GM19043 (cell line): ENCODE results near the gene SRSF12.
"Not testable (repeated sequence)": the region's sequence is repeated elsewhere in the genome, so short reads cannot be mapped to it uniquely, and the experiment has no call there.

Source experiments
- ATAC-seq: cut with Tn5 transposase; IDR thresholded peaks from one replicate; pipeline ENCODE4 v1.9.1; 2021; ENCODE audit warnings: low read depth; ENCODE audit not compliant: unreplicated experiment

SRSF12 gene

DNA sequence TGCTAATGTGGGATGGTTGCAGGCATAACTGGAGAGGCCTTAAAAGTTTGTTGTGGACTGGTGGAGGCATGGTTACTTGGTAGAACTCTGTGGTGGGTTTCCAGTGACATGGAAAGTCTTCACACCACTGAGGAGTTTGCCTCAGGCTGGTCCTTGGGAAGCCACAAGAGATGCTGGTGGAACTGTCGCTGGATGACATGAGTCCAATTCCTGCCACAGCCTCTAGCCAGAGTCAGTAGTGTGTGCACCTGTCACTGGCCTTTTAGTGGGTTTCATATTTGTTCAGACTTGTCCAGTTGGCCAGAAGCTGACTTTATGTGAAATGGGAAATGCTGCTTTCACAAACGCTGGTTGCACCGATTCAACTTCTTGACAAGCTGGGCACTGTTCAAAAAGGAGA, 13.7 kb upstream of the SRSF12 start:
- no peak for ATAC-seq

DNA sequence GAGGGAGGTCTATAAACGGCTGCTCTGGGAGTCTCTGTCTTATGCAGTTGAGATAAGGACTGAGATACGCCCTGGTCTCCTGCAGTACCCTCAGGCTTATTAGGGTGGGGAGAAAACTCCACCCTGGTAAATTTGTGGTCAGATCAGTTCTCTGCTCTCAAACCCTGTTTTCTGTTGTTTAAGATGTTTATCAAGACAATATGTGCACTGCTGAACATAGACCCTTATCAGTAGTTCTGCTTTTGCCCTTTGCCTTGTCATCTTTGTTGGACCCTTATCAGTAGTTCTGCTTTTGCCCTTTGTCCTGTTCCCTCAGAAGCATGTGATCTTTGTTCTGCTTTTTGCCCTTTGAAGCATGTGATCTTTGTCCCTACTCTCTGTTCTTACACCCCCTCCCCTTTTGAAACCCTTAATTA, 10.4 kb upstream of the SRSF12 start:
- not testable (repeated sequence) for ATAC-seq

DNA sequence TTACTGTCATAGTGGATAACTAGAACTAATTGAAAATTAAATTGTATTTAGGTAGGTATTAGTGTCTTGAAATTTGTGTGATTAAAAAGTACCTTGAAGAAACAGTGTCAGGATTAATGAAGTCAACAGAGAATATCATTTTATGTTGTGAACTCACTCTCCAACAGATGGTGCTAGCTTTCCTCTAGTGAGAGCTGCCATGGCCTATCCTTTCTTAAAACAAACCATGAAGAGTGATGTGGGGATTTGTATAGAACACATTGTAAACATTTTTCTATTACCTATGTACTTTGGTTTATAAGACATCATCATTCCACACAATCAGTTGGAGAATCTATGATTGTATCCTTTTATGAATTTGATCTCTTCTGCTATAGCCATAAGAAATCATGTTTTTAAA, 4.8 kb upstream of the SRSF12 start:
- no peak for ATAC-seq

DNA sequence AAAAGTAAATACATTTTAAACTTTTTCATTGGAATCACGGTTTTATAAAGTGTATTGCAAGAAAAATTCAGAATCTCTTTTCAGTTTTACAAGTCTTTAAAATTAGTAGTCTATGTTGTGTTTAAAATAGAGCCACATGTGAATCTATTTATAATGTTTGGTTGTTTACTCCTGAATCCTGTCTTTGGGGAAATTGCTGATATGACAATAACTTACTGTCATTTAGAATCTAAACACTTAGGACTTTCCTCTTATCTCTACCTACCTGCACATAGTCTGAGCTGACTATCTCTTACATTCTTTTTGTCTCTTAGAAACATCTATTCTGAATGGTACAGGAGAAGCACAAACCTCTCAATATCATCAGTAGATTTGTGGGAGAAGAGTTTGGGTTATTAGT, 4.1 kb upstream of the SRSF12 start:
- ATAC-seq: no peak

DNA sequence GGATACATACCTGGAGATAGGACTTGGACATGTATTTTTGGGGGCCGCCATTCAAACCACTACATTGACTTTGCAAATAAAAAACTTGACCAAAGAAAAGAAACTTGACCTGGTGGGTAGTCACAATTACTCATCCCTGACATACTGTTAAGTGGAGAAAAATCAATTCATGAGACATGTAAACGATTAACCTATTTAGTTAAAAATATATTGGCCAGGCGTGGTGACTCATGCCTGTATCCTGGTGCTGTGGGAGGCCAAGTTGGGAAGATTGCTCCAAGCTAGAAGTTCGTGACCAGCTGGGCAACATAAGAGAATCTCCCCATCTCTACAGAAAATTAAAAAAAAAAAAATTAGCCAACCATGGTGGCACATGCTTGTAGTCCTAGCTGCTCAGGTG, 2.5 kb upstream of the SRSF12 start:
- no peak for ATAC-seq

DNA sequence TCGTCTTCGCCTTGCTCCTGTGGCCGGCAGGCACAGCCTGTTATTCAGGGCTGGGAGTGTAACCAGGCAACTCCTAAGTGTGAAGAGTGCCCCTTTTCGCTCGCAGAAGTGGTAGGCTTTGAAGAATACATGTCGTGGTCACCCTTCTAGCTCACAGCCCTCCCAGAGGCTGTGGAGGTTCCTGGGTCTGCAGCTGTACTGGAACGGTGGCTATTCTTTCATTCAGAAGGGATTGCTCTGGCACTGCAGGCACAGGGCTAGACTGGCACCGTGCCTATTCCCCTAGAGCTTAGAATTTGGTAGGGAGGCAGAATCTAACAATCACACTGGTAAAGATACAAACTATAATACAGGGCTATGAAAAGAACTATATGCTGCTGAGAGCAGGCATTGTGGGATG, 1.1 kb upstream of the SRSF12 start:
- ATAC-seq: no peak

DNA sequence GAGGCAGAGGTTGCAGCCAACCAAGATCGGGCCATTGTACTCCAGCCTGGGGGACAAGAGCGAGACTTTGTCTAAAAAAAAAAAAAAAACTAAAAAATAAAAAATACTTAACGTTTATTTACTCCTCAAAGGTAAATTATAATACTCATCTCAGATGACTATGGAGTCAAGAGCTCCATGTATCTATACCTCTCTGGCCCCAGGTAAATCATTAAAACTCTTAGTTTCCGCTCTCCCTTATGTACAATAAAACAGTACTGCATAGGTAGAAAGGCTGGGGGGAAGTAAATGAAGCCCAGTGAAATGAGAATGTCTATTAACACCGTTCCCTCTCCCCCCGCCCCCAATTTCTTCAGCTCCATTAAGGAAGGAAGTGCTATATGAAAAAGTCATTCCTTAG, 1.2 kb downstream of the SRSF12 start:
- no peak for ATAC-seq

DNA sequence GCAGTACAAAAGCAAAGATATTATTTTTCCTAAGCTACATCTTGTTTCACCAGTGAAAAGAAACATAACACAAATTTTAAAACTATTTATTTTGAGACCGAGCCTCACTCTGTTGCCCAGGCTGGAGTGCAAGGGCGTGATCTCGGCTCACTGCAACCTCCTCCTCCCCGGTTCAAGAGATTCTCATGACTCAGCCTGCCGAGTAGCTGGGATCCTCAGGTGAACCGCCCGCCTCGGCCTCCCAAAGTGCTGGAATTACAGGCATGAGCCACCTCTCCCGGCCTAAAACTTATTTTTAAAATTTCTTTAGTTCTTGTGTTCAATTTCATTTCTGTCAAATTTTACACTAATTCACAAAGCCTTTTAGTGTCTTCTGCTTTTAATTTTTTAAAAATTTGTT, 5.9 kb downstream of the SRSF12 start:
- ATAC-seq: no peak

DNA sequence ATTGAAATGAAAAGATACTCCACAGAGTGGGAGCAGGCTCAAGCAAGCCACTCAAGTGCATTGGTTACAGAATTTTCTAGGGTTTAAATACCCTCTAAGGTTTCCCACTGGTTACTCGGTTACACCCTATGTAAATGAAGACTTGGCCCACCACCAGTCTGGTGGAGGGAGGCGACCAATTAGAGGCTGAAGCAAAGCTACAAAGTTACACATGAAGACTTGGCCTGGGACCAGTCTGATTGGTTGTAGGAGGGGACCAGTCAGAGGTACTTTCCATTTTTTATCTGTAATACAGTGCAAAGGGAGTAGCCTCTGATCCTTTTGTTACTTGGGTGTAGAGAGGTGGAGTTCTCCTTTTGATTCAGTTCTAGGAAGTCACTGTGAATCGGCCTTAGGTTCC, 7.6 kb downstream of the SRSF12 start:
- ATAC-seq: no peak

DNA sequence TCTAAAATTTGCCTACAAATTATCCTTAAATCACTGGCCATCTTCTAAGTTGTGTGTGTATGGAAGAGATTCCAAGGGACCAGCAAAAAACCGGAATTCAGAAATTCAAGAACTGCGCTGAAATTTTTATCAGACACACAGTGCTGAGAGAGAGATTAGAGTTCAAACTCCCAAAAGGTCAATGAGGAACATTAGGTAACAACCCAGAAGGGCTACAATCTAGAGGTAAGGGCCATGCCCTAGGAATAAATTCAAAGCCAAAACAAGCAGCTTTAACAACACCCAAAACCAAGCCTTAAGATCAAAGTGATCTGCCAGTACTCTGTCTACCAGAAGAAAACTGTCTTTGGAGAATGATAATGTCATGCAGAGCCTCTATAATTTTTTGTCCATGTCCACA, 17.8 kb downstream of the SRSF12 start:
- ATAC-seq: no peak

DNA sequence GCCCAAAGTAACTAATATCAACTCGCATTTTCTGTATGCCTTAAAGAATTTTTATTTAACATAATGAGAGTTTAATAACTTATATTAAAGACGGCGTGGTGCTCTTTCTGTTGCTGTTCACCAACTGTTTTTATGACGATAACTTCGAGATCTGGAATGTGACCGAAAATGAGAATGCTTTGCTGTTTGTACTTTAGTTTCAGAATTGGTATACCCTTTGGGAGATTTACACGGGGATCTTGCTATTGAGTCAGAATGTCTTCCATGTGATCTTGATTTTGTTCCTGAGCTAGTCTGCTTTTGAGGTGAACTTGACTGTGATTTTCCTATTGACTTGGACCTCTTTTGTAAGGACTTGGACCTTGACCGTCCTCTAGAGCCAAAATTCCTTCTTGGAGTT, 19.4 kb downstream of the SRSF12 start:
- ATAC-seq: no peak

DNA sequence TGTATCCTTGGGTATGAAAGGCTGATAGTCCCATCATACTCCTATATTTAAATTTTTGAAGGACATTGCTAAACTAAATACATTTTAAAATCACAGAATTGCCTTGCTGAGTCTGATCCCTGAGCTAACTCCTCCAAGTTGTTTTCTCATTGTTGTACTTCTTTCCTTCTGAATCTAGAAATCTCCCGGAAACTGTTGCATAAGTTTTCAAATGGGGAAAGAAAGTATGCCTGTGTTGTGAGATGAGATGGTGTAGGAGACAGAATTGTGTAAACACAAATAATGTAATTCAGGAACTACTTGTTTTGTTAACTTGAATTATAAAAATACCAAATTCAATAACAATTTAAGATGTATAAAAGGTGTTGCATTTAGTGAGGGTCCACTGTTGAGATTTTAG, 30.0 kb downstream of the SRSF12 start:
- no peak for ATAC-seq

DNA sequence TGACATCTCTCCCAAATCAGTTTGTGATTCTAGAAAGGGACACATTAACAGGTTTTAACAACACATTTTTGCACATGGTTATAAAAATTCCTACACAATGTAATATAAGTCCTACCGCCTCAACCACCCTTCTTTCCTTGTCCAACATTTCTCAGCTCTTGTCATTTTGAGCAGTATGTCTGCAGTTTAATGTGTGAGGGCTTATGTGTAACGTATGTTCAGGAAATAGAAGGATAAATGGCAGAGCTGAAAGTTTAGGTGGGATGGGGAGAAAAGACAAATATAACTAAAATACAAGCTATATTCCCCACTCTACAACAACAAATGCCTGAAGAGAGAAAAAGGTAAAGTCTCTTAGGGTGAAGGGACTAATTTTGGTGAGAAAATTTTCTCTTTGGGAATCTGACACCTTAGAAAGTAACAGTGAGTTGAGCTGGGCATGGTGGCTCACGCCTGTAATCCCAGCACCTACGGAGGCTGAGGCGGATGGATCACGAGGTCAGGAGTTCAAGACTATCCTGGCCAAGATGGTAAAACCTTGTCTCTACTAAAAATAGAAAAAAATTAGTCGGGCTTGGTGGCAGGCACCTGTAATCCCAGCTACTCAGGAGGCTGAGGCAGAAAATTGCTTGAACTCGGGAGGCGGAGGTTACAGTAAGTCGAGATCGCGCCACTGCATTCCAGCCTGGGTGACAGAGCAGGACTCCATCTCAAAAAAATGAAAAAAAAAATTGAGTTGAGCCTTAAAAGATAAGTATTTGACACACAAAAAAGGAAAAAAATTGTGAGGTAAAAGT, 32.3 kb downstream of the SRSF12 start:
- no peak for ATAC-seq

DNA sequence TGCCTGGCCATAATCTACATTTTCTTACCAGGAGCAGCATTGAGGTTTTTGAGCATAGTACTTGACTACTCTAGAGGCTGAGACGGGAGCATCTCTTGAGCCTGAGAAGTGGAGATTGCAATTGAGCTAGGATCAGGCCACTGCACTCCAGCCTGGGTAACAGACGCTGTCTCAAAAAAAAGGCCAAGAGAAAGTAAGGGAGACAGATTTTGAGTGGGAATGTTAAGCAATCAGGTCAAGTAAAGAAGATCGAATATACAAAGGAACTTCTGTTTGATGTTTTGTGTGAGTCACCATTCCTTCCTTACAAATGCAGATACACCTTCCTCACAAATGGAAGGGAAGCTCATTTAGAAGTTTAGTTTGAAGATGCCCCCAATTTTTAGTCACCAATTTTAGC, 32.9 kb downstream of the SRSF12 start:
- ATAC-seq: no peak

DNA sequence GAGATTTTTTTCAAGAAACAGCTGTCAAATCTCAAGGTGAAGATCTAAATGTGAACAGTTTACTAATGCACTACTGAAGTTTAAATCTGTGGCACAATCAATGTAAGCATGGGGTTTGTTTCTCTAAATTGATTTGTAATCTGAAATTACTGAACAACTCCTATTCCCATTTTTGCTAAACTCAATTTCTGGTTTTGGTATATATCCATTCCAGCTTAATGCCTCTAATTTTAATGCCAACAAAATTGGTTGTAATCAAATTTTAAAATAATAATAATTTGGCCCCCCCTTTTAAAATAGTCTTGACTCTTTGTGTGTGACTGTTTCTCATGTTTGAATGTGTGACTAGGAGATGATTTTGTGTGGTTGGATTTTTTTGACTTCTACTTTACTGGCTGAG, 33.3 kb downstream of the SRSF12 start:
- no peak for ATAC-seq

DNA sequence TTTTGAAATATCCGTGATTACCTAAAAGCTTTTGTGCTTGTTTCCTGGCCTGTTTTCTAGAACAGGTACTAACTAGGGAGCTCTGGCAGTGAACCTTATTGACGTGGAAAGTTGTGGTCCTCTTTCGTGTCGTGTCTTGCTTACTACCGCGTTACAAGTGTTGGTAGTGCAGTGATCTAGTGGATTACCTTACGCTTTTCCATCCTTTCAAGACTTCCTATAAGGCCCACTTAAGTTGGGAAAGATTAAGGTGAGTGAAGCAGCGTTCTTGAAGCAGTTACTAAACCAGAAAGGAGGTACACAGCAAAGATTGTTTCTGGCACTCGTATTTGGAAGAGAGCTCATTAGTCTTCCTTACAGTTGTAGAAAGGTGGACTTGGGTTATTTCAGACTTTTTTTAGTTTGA, 35.4 kb downstream of the SRSF12 start:
- no peak for ATAC-seq

DNA sequence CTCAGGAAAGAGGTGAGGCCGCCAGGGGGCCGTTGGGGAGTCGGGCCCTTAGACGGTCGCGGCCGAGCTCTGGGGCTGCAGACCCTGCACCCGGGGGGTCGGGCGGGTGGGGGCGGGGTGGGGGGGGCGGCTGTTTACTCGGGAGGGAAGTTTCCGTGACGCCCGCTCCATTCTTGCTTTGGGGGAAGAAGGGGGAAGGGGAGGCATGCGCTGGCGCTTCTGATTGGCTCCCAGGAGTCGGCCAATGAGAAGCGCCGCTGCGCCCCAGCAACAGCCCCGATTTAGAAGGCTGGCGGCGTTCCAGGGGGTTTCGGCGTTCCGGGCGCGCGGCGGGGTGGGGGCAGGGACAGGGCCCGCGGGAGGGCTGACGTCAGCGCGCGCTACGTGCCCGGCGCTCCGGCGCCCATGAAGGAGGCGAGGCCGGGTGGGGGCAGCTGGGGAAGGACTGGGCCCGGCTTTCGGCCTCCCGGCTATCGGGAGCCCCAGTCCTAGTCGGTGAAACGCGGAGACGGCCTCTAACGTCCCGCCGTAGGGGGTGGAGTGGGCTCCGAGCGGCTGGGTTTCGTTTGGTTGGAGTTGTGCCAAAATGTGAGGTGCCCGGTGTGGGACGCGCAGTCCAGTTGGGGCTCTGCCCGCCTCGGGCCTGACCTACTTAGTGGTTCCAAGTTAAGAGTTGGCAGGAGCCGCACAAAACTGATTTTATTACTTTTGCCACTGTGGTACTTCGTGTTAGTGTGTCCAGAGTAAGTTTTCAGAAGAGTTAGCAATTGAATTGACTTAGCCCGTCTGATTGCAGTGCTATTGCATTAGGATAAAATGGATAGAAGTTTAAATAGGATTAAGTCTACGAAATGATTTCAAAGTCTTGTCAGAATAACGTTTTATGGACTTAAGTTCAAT, 36.2 kb downstream of the SRSF12 start:
- peak; percentile 58 for ATAC-seq

DNA sequence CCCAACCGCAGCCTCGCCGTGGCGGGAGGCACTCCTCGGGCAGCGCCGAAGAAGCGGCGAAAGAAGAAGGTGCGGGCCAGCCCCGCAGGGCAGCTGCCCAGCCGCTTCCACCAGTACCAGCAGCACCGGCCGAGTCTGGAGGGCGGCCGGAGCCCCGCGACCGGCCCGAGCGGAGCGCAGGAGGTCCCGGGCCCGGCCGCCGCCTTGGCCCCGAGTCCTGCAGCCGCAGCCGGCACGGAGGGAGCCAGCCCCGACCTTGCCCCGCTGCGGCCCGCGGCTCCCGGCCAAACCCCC, 36.8 kb downstream of the SRSF12 start:
- ATAC-seq: peak; percentile 2

DNA sequence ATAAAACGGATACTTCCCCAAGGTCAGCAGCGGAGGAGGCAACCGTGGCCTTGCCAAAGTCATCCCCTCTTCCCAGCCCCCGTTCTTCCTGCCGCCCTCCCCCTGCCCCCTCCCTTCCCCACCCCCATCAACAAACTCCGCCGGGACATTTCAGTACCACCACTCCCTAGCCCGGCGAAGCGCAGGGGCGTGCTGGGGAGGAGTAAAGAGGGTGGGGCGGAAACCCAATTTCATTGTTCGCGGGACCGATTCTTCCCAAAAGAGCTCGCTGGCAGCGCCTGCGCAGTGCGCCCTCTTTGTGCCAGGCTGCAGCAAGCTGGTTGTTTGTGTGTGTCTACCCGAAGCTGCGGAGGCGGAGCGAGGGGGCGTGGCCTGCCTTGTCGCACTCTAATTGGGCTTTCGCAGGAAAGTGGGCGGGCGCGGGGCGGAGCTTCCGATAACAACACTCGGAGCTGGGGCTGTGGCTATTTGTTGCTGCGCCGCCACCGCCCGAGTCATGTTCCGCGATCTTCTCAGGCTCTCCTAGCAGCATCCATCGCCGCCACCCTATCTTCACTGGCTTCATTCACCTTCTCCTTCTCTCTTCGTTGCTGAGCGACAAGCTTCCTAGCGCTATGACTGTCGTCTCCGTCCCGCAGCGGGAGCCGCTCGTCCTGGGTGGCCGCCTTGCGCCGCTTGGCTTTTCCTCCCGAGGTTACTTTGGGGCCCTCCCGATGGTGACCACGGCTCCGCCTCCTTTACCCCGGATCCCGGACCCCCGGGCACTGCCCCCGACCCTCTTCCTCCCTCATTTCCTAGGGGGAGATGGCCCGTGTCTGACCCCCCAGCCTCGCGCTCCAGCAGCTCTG, 37.4 kb downstream of the SRSF12 start, which contains the start of gene PNRC1:
Gene PNRC1 (plus strand): TSS at position 471 of the 848 bp plus-strand sequence. CDS start 144 bp downstream, at position 615.
- ATAC-seq: peak; percentile 75

DNA sequence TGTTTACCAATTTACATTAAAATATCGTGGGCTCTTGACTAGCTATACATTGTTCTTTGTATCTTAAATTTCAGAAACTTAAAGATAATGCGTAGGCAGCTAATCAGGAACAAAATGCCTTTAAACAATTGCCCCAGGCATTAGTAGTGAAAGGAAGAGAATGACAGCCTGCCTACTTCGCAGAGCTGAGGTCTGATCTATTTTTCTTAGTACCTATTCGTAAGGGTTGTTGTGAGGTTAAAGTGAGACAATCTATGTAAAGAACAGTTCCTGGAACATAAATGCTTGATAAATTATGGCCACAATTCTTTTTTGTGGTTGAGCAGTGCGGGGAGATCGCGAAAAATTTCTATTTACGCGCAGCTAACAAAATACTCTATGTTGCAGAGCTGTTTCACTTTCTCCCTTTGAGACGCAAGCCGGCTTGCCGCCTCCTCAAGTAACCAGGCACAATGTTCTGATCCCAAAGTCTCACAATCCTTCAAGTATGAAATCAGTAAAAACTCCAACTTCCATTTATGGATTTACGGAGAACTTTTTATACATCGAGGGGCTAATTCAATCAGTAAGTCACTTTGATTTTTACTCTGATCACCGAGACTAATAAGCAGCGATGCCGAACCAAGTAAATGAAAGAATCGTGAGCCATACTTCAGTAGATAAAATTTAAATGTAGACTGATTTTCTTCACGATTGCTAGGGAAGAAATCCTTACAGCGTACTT, 38.2 kb downstream of the SRSF12 start:
- no peak for ATAC-seq
